GM12873 (cell line): ENCODE data around the gene C9orf50.

ENCODE experiments used
- TF ChIP-seq, protein P1 (sequence below): IDR thresholded peaks from 2 replicates; pipeline ENCODE4 v1.5.1; 2012; ENCODE audit warnings: low read depth, mild to moderate bottlenecking, moderate library complexity, low read length, control low read depth; ENCODE audit not compliant: insufficient read depth; ENCODE audit errors: missing control alignments

C9orf50 gene

DNA sequence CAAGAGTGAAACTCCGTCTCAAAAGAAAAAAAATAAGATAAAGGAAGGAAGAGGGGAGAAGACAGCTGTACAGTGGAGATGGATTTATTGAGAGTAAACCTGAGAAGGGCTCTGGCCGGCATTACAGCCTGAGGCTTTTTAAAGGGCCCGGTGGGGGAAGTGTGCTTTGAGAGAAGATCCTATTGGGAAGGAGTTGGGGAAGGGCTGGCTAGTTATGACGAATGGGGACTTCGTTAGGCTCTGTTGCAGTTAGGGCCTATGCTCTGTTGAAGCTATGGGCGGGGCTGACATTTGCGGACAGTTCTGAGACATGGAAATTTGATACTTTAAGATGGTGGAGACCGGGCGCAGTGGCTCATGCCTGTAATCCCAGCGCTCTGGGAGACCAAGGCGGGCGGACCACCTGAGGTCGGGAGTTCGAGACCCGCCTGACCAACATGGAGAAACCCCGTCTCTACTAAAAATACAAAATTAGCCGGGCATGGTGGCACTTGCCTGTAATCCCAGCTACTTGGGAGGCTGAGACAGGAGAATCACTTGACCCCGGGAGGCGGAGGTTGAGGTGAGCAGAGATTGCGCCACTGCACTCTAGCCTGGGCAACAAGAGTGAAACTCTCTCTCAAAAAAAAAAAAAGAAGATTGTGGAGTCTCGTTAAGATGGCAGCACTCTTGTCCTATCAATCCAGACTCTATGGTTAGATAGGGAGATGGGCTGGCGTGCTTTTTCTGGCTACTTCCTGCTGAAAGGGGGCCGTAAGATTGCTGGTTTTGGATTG is 33.2 kb downstream of the C9orf50 start:
- TF ChIP-seq, protein P1, sequence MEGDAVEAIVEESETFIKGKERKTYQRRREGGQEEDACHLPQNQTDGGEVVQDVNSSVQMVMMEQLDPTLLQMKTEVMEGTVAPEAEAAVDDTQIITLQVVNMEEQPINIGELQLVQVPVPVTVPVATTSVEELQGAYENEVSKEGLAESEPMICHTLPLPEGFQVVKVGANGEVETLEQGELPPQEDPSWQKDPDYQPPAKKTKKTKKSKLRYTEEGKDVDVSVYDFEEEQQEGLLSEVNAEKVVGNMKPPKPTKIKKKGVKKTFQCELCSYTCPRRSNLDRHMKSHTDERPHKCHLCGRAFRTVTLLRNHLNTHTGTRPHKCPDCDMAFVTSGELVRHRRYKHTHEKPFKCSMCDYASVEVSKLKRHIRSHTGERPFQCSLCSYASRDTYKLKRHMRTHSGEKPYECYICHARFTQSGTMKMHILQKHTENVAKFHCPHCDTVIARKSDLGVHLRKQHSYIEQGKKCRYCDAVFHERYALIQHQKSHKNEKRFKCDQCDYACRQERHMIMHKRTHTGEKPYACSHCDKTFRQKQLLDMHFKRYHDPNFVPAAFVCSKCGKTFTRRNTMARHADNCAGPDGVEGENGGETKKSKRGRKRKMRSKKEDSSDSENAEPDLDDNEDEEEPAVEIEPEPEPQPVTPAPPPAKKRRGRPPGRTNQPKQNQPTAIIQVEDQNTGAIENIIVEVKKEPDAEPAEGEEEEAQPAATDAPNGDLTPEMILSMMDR = no peak

DNA sequence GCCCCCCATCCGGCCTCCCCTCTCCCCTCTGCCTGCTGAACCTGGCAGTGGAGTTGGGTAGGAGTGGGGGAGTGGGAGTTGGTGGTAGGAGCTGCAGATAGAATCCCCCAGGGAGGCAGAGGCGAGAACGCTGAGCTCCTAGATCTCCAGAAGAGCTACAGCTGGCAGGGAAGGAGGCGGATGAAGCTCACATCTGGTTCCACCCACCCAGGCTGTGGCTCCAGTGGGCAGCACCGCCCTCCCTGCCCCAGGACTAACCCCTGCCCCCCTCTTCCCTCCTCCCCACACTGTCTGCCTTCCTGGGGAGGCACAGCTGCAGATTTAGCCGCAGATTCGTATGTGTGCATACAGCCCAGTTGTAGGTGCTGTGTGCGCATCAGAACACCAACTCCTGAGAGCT is 34.2 kb downstream of the C9orf50 start:
- TF ChIP-seq, protein P1 = no peak

GRCh38 chr9:129586245-129586644 is 34.7 kb downstream of the C9orf50 start:
- TF ChIP-seq, protein P1 = no peak

- TF ChIP-seq, protein P1 = no peak
These were observed 35.5 kb downstream of the C9orf50 start for GRCh38 chr9:129585352-129585751.

DNA sequence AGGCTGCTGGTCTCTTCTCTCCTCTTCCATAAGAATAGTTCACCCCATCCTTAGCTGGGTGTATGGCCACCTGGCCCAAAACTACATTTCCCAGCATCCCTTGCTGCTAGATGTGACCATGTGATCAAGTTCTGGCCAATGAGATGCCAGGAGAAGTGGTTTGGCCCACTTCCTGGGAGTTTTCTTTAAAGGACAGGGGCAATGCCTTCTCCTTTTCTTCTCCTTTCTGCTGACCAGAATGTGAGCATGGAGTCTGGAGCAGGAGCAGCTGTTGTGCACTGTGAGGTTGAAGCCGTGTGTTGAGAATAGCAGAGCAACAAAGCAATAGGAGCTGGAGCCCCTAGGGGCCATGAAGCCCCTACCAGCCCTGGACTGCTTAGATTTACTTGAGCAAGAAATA is 36.8 kb downstream of the C9orf50 start:
- TF ChIP-seq, protein P1 = peak; percentile 11

DNA sequence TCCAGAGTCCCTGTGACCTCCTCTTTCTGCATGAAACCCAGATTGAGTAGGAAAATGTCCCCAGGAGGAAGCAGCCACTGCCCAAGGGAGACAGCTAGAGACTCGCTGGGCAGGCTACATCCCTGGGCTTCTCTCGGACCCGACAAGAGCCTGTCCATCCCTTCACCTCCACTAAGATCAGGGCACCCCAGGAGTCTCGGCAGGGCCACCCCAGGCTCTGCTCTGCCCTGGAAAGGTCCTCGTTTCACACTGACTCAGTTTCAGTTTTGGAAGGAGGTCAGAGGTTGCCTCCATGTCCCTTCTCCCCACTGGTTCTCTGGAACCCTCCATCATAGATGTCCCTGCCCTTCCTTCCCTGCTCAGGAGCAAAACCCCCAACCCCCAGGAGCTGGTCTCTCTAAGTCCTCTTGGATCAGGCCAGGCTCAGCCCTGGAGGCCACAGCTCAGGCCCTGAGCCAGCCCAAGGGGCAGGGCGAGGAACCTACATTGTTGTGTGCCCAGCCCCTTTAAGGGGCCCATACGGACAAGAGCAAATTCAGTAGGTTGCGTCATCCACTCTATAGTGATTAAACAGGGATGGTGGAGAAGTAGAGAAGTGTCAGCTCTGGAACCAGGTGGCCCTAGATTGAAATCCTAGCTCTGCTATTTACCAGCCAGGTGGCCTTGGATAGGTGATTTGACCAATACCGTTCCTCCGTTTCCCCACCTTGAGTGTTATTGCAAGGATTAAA is 37.4 kb downstream of the C9orf50 start:
- TF ChIP-seq, protein P1 = no peak

DNA sequence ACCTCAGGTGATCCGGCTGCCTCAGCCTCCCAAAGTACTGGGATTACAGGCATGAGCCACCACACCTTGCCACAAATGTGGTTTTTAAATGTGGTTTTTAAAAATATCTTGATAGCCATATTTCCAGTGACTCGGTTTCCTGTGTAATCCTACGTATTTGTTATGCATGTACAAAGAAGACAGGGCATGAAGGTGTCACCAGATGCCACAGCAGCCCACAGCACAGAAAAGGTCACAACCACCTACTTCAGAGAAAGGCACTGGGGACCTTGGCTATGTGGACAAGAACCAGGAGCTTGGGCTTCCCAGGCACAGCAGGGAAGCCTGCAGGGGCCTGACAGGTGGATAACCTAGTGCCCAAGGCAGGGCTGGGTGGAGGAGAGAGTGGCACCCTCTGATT is 38.0 kb downstream of the C9orf50 start:
- TF ChIP-seq, protein P1 = no peak
